IPS DF 6.9 (cell line): ENCODE measurements around the gene C4orf54.

Source experiments
- DNase-seq: peaks from one replicate; pipeline ENCODE4 v3.0.0-alpha.2; 2013; ENCODE audit warnings: low read depth, low spot score
- H3K27ac ChIP-seq: one replicate; pipeline ENCODE4 v1.5.1; 2013; ENCODE audit warnings: low read length, control low read depth
- H3K27me3 ChIP-seq: 2 replicates; pipeline ENCODE4 v1.6.1; 2013; ENCODE audit warnings: mild to moderate bottlenecking, low read length; ENCODE audit not compliant: control insufficient read depth, insufficient read depth
- H3K36me3 ChIP-seq: 2 replicates; pipeline ENCODE4 v1.6.1; 2013; ENCODE audit warnings: low read length; ENCODE audit not compliant: control insufficient read depth, insufficient read depth
- H3K4me1 ChIP-seq: 2 replicates; pipeline ENCODE4 v1.6.1; 2013; ENCODE audit warnings: low read length; ENCODE audit not compliant: control insufficient read depth, insufficient read depth
- H3K4me3 ChIP-seq: 2 replicates; pipeline ENCODE4 v1.5.1; 2013; ENCODE audit warnings: mild to moderate bottlenecking, low read length
- H3K9me3 ChIP-seq: 2 replicates; pipeline ENCODE4 v1.6.1; 2013; ENCODE audit warnings: low read length, inconsistent platforms; ENCODE audit not compliant: control insufficient read depth, insufficient read depth
- WGBS: extraction: QIAGEN DNeasy Blood & Tissue Kit; methylation state at CpG from one replicate; pipeline ENCODE4 v1.1.7; 2013; ENCODE audit warnings: mixed read lengths, missing lambda C conversion rate; ENCODE audit not compliant: insufficient read length, insufficient coverage; 5-methylcytosine and 5-hydroxymethylcytosine counted together

Gene C4orf54

DNA sequence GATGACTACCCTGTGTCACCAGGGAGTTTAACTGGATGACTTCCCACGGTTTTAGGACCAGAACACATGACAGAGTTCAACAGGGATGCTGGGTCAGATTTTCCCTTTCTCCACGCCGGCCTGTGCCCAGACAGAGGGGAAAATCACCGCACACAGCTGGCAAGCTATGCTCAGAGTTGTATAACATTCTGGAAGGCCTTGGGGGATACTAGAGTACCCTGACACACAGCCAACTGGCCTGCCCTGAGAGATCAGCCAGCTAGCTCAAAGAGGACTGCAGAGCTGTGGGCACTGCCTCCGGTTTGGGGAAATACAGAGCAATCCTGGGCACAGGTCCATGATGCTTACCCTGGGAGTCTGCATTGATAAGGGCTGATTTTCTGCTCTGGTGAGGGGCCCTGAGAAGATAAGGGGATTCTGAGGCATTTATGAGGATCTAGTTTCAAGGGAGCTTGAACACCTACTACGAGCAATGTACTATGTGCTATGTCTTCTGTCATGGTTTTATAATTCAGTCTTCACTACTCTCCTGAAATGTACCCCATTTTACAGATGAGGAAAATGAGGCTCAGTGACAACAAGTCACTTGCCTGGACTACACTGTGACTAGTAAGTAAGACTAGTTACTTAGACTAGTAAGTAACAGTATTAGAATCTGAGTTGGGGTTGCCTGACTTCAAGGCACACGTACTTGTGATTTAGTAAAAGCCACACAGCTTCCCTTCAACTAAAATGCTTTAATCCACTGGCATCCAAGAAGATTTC lies 14.7 kb downstream of the C4orf54 start:
- Histone ChIP-seq H3K36me3 (no peaks in the 10 kb centered on the region), H3K4me1 (peaks cover 4% of the 10 kb centered on the region; the same call in 1 of the 2 replicates), H3K27me3 (peaks cover 2% of the 10 kb centered on the region; the same call in 1 of the 2 replicates), H3K4me3 (no peak overlapping the region), H3K9me3 (no peaks in the 10 kb centered on the region), H3K27ac (no peak overlapping the region)
- no CpG with 5 or more reads among the region's 7 CpGs for WGBS
- no peak for DNase-seq

DNA sequence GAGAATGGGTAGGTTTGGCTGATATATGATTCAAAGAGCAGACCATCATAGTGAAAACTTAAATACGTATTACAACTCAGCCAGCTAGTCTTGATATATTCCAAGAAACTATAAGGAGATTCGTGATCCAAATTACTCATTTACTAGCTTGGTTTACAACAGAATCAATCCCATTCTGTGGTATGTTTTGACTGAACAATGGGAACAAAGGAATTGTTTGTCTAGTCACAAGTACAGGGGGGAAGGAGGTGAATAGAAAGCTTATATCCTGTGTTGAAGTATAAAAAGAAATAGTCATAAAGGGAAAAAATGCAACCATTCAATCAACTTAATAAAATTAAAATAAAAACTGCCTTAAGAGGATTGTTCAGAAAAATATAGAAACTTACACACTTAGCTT lies 17.0 kb downstream of the C4orf54 start:
- H3K27ac ChIP-seq: no peak overlapping the region
- H3K9me3 ChIP-seq: no peaks in the 10 kb centered on the region
- DNase-seq: no peak
- H3K36me3 ChIP-seq: no peaks in the 10 kb centered on the region
- WGBS: no CpG with 5 or more reads among the region's 2 CpGs
- 0 out of 2 replicates have a peak, but pooled peaks cover 1% of the 10 kb centered on the region for H3K4me1 ChIP-seq
- H3K27me3 ChIP-seq: peaks cover 2% of the 10 kb centered on the region; the same call in 1 of the 2 replicates
- no peak overlapping the region for H3K4me3 ChIP-seq

DNA sequence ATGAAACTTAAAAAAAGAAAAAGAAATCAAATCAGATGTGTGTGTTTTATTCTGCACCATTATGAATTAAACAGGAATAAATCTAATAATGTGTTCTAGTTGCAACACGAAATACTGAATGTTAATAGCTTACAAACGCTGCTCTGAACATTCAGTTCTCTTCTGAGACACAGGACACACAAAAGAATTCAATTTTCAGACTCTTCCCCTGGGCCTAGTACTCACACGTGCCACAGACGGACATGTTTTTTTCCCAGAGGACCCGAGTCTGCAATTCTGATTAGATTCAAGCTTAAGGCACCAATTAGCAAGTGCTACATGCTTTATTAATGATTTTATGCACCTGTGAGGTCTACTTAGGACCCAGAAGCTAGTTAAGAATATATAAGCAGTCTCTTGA lies 20.5 kb downstream of the C4orf54 start:
- Histone ChIP-seq H3K4me1 (no peaks in the 10 kb centered on the region), H3K9me3 (no peaks in the 10 kb centered on the region), H3K4me3 (no peak overlapping the region), H3K36me3 (no peaks in the 10 kb centered on the region), H3K27me3 (no peaks in the 10 kb centered on the region), H3K27ac (no peak overlapping the region)
- DNase-seq: no peak
- WGBS: no CpG with 5 or more reads among the region's 5 CpGs

- H3K27ac ChIP-seq: no peak overlapping the region
- no peaks in the 10 kb centered on the region for H3K4me1 ChIP-seq
- DNase-seq: no peak
- no CpG with 5 or more reads among the region's 2 CpGs for WGBS
- no peaks in the 10 kb centered on the region for H3K27me3 ChIP-seq
- H3K36me3 ChIP-seq: no peaks in the 10 kb centered on the region
- H3K9me3 ChIP-seq: no peaks in the 10 kb centered on the region
- H3K4me3 ChIP-seq: no peak overlapping the region
Measured at GRCh38 chr4:99636422-99636821, 21.2 kb downstream of the C4orf54 start.

DNA sequence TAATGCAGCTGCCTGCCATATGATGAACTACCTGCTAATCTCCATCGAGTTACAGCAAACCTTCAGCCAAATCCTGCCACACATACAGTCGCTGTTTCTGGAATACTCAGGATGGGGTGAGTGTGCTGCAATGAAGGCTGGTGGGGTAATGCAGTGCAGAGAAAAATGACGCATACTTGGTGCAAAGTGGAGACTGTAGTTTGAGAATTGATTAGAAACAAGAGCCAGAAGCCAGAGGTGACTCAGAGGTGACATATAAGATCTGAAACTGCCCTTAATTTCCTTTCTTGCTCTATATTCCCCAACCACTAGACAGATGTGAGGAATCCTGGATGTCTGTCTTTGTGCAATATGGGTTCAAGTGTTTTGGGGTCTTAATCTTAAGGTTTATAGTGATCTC lies 22.0 kb downstream of the C4orf54 start:
- WGBS: no CpG with 5 or more reads among the region's 3 CpGs
- H3K4me1 ChIP-seq: no peaks in the 10 kb centered on the region
- no peaks in the 10 kb centered on the region for H3K9me3 ChIP-seq
- H3K36me3 ChIP-seq: no peaks in the 10 kb centered on the region
- H3K4me3 ChIP-seq: no peak overlapping the region
- DNase-seq: no peak
- H3K27me3 ChIP-seq: no peaks in the 10 kb centered on the region
- H3K27ac ChIP-seq: no peak overlapping the region

GRCh38 chr4:99634742-99635360 lies 22.8 kb downstream of the C4orf54 start:
- no CpG with 5 or more reads among the region's 1 CpG for WGBS
- no peaks in the 10 kb centered on the region for H3K9me3 ChIP-seq
- no peak for DNase-seq
- no peak overlapping the region for H3K27ac ChIP-seq
- no peaks in the 10 kb centered on the region for H3K36me3 ChIP-seq
- no peaks in the 10 kb centered on the region for H3K27me3 ChIP-seq
- H3K4me1 ChIP-seq: no peaks in the 10 kb centered on the region
- H3K4me3 ChIP-seq: no peak overlapping the region

GRCh38 chr4:99633772-99634171 lies 23.9 kb downstream of the C4orf54 start:
- Histone ChIP-seq H3K36me3 (no peaks in the 10 kb centered on the region), H3K4me1 (no peaks in the 10 kb centered on the region), H3K4me3 (no peak overlapping the region), H3K9me3 (no peaks in the 10 kb centered on the region), H3K27ac (no peak overlapping the region), H3K27me3 (no peaks in the 10 kb centered on the region)
- WGBS: no CpG with 5 or more reads among the region's 14 CpGs
- DNase-seq: no peak

DNA sequence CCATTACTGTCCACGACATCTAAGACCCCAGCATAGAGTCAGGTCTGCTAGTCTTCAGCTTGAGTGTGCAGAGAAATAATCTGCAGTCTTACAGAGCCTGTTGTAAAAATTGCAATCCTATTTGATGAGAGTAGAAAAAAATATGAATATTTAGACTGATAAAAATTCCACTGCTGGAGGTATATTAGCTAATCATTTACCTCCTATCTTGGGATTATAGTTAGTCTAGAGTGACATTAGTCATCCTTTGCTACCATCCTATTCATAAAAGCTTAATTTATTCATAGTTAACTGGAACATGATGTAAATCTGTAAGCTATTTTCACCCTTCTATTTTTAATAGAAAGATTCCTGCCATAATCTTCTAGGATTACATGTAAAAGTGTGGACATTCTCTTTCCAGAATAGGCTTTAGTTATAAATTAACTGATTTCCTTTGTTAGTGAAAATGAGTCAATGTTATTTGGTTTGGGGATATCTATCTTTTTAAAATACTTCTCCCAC lies 26.7 kb downstream of the C4orf54 start:
- WGBS: no CpG with 5 or more reads among the region's 1 CpG
- H3K9me3 ChIP-seq: no peaks in the 10 kb centered on the region
- no peak for DNase-seq
- no peak overlapping the region for H3K4me3 ChIP-seq
- no peaks in the 10 kb centered on the region for H3K27me3 ChIP-seq
- no peaks in the 10 kb centered on the region for H3K36me3 ChIP-seq
- no peaks in the 10 kb centered on the region for H3K4me1 ChIP-seq
- H3K27ac ChIP-seq: no peak overlapping the region

- Histone ChIP-seq H3K27me3 (no peaks in the 10 kb centered on the region), H3K36me3 (no peaks in the 10 kb centered on the region), H3K9me3 (no peaks in the 10 kb centered on the region), H3K4me3 (no peak overlapping the region), H3K27ac (no peak overlapping the region), H3K4me1 (no peaks in the 10 kb centered on the region)
- no peak for DNase-seq
Measured at GRCh38 chr4:99629962-99630554, 27.6 kb downstream of the C4orf54 start.

GRCh38 chr4:99628040-99628439 lies 29.6 kb downstream of the C4orf54 start:
- H3K27ac ChIP-seq: no peak overlapping the region
- no peaks in the 10 kb centered on the region for H3K9me3 ChIP-seq
- WGBS: no CpG with 5 or more reads among the region's 1 CpG
- no peak overlapping the region for H3K4me3 ChIP-seq
- H3K4me1 ChIP-seq: peaks cover 3% of the 10 kb centered on the region; the same call in 1 of the 2 replicates
- no peak for DNase-seq
- no peaks in the 10 kb centered on the region for H3K36me3 ChIP-seq
- no peaks in the 10 kb centered on the region for H3K27me3 ChIP-seq
